Tibial nerve (tissue), 4 donors: Measurements from ENCODE around the gene FNBP1L.

Source experiments
- CTCF ChIP-seq, 5 experiments: fragments of 200-600 bp in 3 of 5; fragments of 450-650 bp in 2 of 5; sonication (generic) in 3 of 5; IDR thresholded peaks; one replicate each; pipeline ENCODE4 v1.5.1; 2016 to 2019; ENCODE audit warnings: antibody characterized with exemption in 5 of 5, mild to moderate bottlenecking in 3 of 5, moderate library complexity in 2 of 5
- EP300 ChIP-seq, 2 donors: sonication (generic); formaldehyde crosslinking; IDR thresholded peaks; one replicate each; pipeline ENCODE4 v1.6.1; 2017; ENCODE audit warnings: antibody characterized with exemption in 2 of 2, mild to moderate bottlenecking in 1 of 2
- POLR2A ChIP-seq, 2 donors: fragments of 450-650 bp; IDR thresholded peaks; one replicate each; pipeline ENCODE4 v1.6.1; 2017; ENCODE audit warnings: antibody characterized with exemption in 2 of 2, mild to moderate bottlenecking in 2 of 2, moderate library complexity in 2 of 2

DNA sequence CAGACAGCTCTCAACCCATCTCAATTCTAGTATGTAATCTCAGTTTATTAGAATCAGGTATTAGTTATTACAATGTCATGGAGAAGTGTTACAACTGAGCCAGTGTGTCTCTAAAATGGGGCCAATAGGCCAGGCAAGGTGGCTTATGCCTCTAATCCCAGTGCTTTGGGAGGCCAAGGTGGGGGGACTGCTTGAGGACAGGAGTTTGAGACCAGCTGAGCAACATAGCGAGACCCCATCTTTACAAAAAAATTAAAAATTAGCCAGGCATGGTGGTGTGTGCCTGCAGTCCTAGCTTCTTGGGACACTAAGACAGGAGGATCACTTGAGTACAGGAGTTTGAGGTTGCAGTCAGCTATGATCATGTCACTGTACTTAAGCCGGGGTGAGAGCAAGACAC is 128.8 kb downstream of the FNBP1L start:
- TF ChIP-seq CTCF (IDR thresholded peaks at IDR 0.05) (no peak), POLR2A (IDR thresholded peaks at IDR 0.05) (no peak), EP300 (IDR thresholded peaks at IDR 0.05) (no peak)
